PC-9 (cell line): ENCODE data around the gene C7. TPM values are rescaled to one million over a fixed set of nuclear protein-coding genes. Genes with fewer than 3 reads are reported as not detected.
A peak's percentile ranks its signal among the peaks of the same experiment; 100 is the strongest.

Experiments used
- BruUV-seq: library from RNA; stranded (reverse); fragments of 400-500 nt; replicated peaks from 2 replicates; lab custom pipeline; 2021; lab: Mats Ljungman, UMichigan
- CTCF ChIA-PET: fragments of 300-600 bp; sonication (Branson Sonifier 250); formaldehyde crosslinking; loops from one replicate; lab custom pipeline; 2022; ENCODE audit warnings: antibody characterized with exemption; lab: Charles Lee
- POLR2A ChIA-PET: fragments of 300-600 bp; sonication (Branson Sonifier 250); formaldehyde crosslinking; loops from one replicate; lab custom pipeline; 2022; ENCODE audit warnings: antibody characterized with exemption; ENCODE audit not compliant: unreplicated experiment; lab: Charles Lee
- DNase-seq, 2 experiments: peaks; one replicate each; pipeline versions ENCODE4 v3.0.0 to v3.0.0-alpha.2; 2015 to 2022; ENCODE audit warnings: mixed read lengths in 1 of 2
- H2AFZ ChIP-seq: fragments of 200-600 bp; sonication (generic); 2 replicates; pipeline ENCODE4 v1.8.1; 2017; ENCODE audit warnings: antibody characterized with exemption
- H3F3A ChIP-seq: fragments of 200-600 bp; sonication (generic); 2 replicates; pipeline ENCODE4 v1.8.1; 2017; ENCODE audit warnings: antibody characterized with exemption, mild to moderate bottlenecking, low read depth; ENCODE audit not compliant: insufficient read depth
- H3K27ac ChIP-seq: fragments of 200-600 bp; sonication (generic); 2 replicates; pipeline ENCODE4 v1.6.1; 2016; ENCODE audit warnings: mixed run types
- H3K27me3 ChIP-seq: fragments of 200-600 bp; sonication (generic); 2 replicates; pipeline ENCODE4 v1.6.1; 2016; ENCODE audit warnings: low read depth, mixed run types; ENCODE audit not compliant: insufficient read depth
- H3K36me3 ChIP-seq: fragments of 200-600 bp; sonication (generic); 2 replicates; pipeline ENCODE4 v1.6.1; 2016; ENCODE audit warnings: low read depth, mixed run types
- H3K4me1 ChIP-seq: fragments of 200-600 bp; sonication (generic); replicated peaks from 2 replicates; pipeline ENCODE4 v1.6.1; 2016; ENCODE audit warnings: mixed run types; ENCODE audit not compliant: insufficient read depth
- H3K4me2 ChIP-seq: fragments of 200-600 bp; sonication (generic); 2 replicates; pipeline ENCODE4 v1.6.1; 2017; ENCODE audit warnings: mixed run types
- H3K4me3 ChIP-seq: fragments of 200-600 bp; sonication (generic); 2 replicates; pipeline ENCODE4 v1.6.1; 2016; ENCODE audit warnings: mixed run types
- H3K79me2 ChIP-seq: fragments of 200-600 bp; sonication (generic); 2 replicates; pipeline ENCODE4 v1.6.1; 2017; ENCODE audit warnings: low read depth, mixed run types
- H3K9me2 ChIP-seq: fragments of 200-600 bp; sonication (generic); 2 replicates; pipeline ENCODE4 v1.8.1; 2017; ENCODE audit warnings: mild to moderate bottlenecking; ENCODE audit not compliant: insufficient read depth
- H3K9me3 ChIP-seq: fragments of 200-600 bp; sonication (generic); 2 replicates; pipeline ENCODE4 v1.8.1; 2016; ENCODE audit warnings: low read depth; ENCODE audit not compliant: insufficient read depth
- H4K20me1 ChIP-seq: fragments of 200-600 bp; sonication (generic); 2 replicates; pipeline ENCODE4 v1.8.1; 2017; ENCODE audit not compliant: insufficient read depth
- CTCF ChIP-seq: fragments of 200-600 bp; sonication (generic); conservative IDR thresholded peaks from 2 replicates; pipeline ENCODE4 v1.6.1; 2017; ENCODE audit warnings: mixed run types, antibody characterized with exemption, mild to moderate bottlenecking, moderate library complexity
- EZH2 ChIP-seq: fragments of 200-600 bp; sonication (generic); IDR thresholded peaks from 2 replicates; pipeline ENCODE4 v1.8.0; 2017; ENCODE audit warnings: antibody characterized with exemption, low read depth
- intact Hi-C: fragments of 100-400 bp; cut with micrococcal nuclease; formaldehyde crosslinking; loops from one replicate; pipeline ENCODE4 v1.10.0; 2022; ENCODE audit not compliant: unreplicated experiment
- total RNA-seq: library from RNA; stranded (reverse); gene quantifications from 2 replicates; pipeline ENCODE4 v1.2.3, GENCODE V29; 2021

Gene C7
- total RNA-seq, 1 experiment from 2014 or later, result not detected

- intact Hi-C loops, result no loop called here
- Histone ChIP-seq H3K9me2 (no peaks in the 10 kb centered on the region), H2AFZ (peak overlapping the region; percentile 10; the same call in 1 of the 2 replicates), H3K27me3 (no peaks in the 10 kb centered on the region), H3K9me3 (no peaks in the 10 kb centered on the region; the same call in 1 of the 2 replicates), H3K27ac (no peak overlapping the region), H3K4me3 (no peak overlapping the region), H3F3A (no peaks in the 10 kb centered on the region), H3K4me2 (peak overlapping the region; percentile 23; the same call in 1 of the 2 replicates), H3K36me3 (no peaks in the 10 kb centered on the region), H4K20me1 (no peaks in the 10 kb centered on the region), H3K4me1 (no peaks in the 10 kb centered on the region), H3K79me2 (no peaks in the 10 kb centered on the region)
- DNase-seq, result no peak
- no TSS peak for BruUV-seq
- CTCF ChIA-PET, result no interaction called here
- TF ChIP-seq CTCF (no peak), EZH2 (no peak)
- POLR2A ChIA-PET, result interaction anchor here (0.6 kb wide), 1 partner anchor 80 kb away, joined by 4 read pairs; the partner anchor contains the start of gene RPL37
Measured at GRCh38 chr5:40915341-40915926, 6.1 kb downstream of the C7 start.

- Histone ChIP-seq H3K27me3 (no peaks in the 10 kb centered on the region), H3K9me3 (no peaks in the 10 kb centered on the region; the same call in 1 of the 2 replicates), H3K27ac (no peak overlapping the region), H3K4me2 (no peak overlapping the region), H3F3A (no peaks in the 10 kb centered on the region), H3K4me1 (no peaks in the 10 kb centered on the region), H3K4me3 (no peak overlapping the region), H4K20me1 (no peaks in the 10 kb centered on the region), H2AFZ (no peak overlapping the region), H3K9me2 (no peaks in the 10 kb centered on the region), H3K36me3 (no peaks in the 10 kb centered on the region), H3K79me2 (no peaks in the 10 kb centered on the region)
- no TSS peak for BruUV-seq
- intact Hi-C loops, result no loop called here
- no peak for TF ChIP-seq EZH2
- TF ChIP-seq CTCF, result no peak
- POLR2A ChIA-PET, result no interaction called here
- CTCF ChIA-PET, result no interaction called here
- no peak for DNase-seq
Measured at GRCh38 chr5:40916226-40916625, 6.9 kb downstream of the C7 start.

- no peak overlapping the region for H3K4me2 ChIP-seq
- intact Hi-C loops, result no loop called here
- ChIA-PET POLR2A (no interaction called here), CTCF (no interaction called here)
- no peaks in the 10 kb centered on the region for H3F3A ChIP-seq
- no peak overlapping the region for H3K27ac ChIP-seq
- peaks cover 4% of the 10 kb centered on the region; the same call in 1 of the 2 replicates for H3K9me3 ChIP-seq
- H3K4me1 ChIP-seq, result no peaks in the 10 kb centered on the region
- H4K20me1 ChIP-seq, result no peaks in the 10 kb centered on the region
- no peaks in the 10 kb centered on the region for H3K9me2 ChIP-seq
- H3K27me3 ChIP-seq, result no peaks in the 10 kb centered on the region
- H3K4me3 ChIP-seq, result no peak overlapping the region
- no peak for TF ChIP-seq EZH2
- TF ChIP-seq CTCF, result no peak
- H3K79me2 ChIP-seq, result no peaks in the 10 kb centered on the region
- no peak overlapping the region for H2AFZ ChIP-seq
- no TSS peak for BruUV-seq
- DNase-seq, result no peak
- H3K36me3 ChIP-seq, result no peaks in the 10 kb centered on the region
Measured at GRCh38 chr5:40928886-40929448, 19.7 kb downstream of the C7 start.
